Medulla oblongata (tissue), 1 donor: ENCODE measurements around the gene ADGRF1.
"Not testable (repeated sequence)": the region's sequence is repeated elsewhere in the genome, so short reads cannot be mapped to it uniquely, and the experiment has no call there.

ENCODE experiments used
- DNase-seq: peaks from one replicate; pipeline ENCODE4 v3.0.0-alpha.2; 2015; ENCODE audit errors: extremely low spot score

Gene ADGRF1

GRCh38 chr6:47042275-47042791, at the start of gene ADGRF1:
ADGRF1 (minus strand) TSS chr6:47042332; CDS start chr6:47029061, 13,271 bp downstream.
- no peak for DNase-seq

GRCh38 chr6:47090881-47091280, 48.7 kb upstream of the ADGRF1 start:
- DNase-seq, result no peak

- DNase-seq, result not testable (repeated sequence)
Measured at GRCh38 chr6:47089473-47089872, 47.3 kb upstream of the ADGRF1 start.

- no peak for DNase-seq
Measured at GRCh38 chr6:47086051-47086770, 44.1 kb upstream of the ADGRF1 start.

GRCh38 chr6:47084610-47085009, 42.5 kb upstream of the ADGRF1 start:
- DNase-seq, result no peak

- DNase-seq, result peak; percentile 63
Measured at GRCh38 chr6:47083586-47084047, 41.5 kb upstream of the ADGRF1 start.

GRCh38 chr6:47080083-47080596, 38.0 kb upstream of the ADGRF1 start:
- DNase-seq, result no peak

GRCh38 chr6:47079638-47080037, 37.5 kb upstream of the ADGRF1 start:
- DNase-seq, result no peak

- DNase-seq, result no peak
Measured at GRCh38 chr6:47078991-47079390, 36.9 kb upstream of the ADGRF1 start.

- peak; percentile 59 for DNase-seq
Measured at GRCh38 chr6:47076422-47077344, 34.6 kb upstream of the ADGRF1 start.

GRCh38 chr6:47075741-47076421, 33.7 kb upstream of the ADGRF1 start:
- DNase-seq, result peak; percentile 83

- DNase-seq, result peak; percentile 61
Measured at GRCh38 chr6:47075168-47075567, 33.0 kb upstream of the ADGRF1 start.

- no peak for DNase-seq
Measured at GRCh38 chr6:47073125-47074110, 31.3 kb upstream of the ADGRF1 start.

GRCh38 chr6:47072667-47073066, 30.5 kb upstream of the ADGRF1 start:
- DNase-seq, result no peak

- DNase-seq, result no peak
Measured at GRCh38 chr6:47071681-47072080, 29.5 kb upstream of the ADGRF1 start.

- no peak for DNase-seq
Measured at GRCh38 chr6:47070461-47070860, 28.3 kb upstream of the ADGRF1 start.

GRCh38 chr6:47069156-47069555, 27.0 kb upstream of the ADGRF1 start:
- no peak for DNase-seq

- no peak for DNase-seq
Measured at GRCh38 chr6:47066418-47066817, 24.3 kb upstream of the ADGRF1 start.

GRCh38 chr6:47064274-47064673, 22.1 kb upstream of the ADGRF1 start:
- no peak for DNase-seq

GRCh38 chr6:47062346-47062745, 20.2 kb upstream of the ADGRF1 start:
- no peak for DNase-seq
